ENCODE data around the gene EARS2.
"Not testable (repeated sequence)": the region's sequence is repeated elsewhere in the genome, so short reads cannot be mapped to it uniquely, and the experiment has no call there.

DNA sequence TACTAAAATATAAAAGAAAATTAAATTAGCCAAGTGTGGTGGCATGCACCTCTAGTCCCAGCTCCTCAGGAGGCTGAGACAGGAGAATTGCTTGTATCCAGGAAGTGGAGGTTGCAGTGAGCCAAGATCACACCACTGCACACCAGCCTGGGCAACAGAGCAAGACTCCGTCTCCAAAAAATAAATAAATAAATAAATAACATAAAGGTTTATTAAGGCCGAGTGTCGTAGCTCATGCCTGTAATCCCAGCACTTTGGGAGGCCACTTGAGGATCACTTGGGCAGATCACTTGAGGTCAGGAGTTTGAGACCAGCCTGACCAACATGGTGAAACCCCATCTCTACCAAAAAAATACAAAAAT lies 16.4 kb downstream of the EARS2 start:
- TF ChIP-seq, protein P1, sequence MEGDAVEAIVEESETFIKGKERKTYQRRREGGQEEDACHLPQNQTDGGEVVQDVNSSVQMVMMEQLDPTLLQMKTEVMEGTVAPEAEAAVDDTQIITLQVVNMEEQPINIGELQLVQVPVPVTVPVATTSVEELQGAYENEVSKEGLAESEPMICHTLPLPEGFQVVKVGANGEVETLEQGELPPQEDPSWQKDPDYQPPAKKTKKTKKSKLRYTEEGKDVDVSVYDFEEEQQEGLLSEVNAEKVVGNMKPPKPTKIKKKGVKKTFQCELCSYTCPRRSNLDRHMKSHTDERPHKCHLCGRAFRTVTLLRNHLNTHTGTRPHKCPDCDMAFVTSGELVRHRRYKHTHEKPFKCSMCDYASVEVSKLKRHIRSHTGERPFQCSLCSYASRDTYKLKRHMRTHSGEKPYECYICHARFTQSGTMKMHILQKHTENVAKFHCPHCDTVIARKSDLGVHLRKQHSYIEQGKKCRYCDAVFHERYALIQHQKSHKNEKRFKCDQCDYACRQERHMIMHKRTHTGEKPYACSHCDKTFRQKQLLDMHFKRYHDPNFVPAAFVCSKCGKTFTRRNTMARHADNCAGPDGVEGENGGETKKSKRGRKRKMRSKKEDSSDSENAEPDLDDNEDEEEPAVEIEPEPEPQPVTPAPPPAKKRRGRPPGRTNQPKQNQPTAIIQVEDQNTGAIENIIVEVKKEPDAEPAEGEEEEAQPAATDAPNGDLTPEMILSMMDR (IDR thresholded peaks at IDR 0.05 in 8 of 11, conservative IDR thresholded peaks at IDR 0.05 in 3 of 11) = not testable (repeated sequence)
- not testable (repeated sequence) for TF ChIP-seq POLR2A (IDR thresholded peaks at IDR 0.05)
